Astrocyte (in vitro differentiated cells and primary cell): ENCODE measurements around the gene RNF214. TPM values are rescaled to one million over a fixed set of nuclear protein-coding genes. Genes with fewer than 3 reads are reported as not detected.
"Not testable (repeated sequence)": the region's sequence is repeated elsewhere in the genome, so short reads cannot be mapped to it uniquely, and the experiment has no call there.

Experiments
- DNase-seq: peaks from one replicate; pipeline ENCODE4 v3.0.0-alpha.2; 2010; ENCODE audit warnings: low read depth
- FAIRE-seq: peaks from 2 replicates; lab custom pipeline; 2011; peaks lifted over from hg19 to GRCh38; lab: Jason Lieb, UNC
- H2AFZ ChIP-seq: 2 replicates; pipeline ENCODE4 v1.6.0; 2012; ENCODE audit warnings: low read depth, low read length, inconsistent platforms
- H3K27ac ChIP-seq: 2 replicates; pipeline ENCODE4 v1.5.1; 2011; ENCODE audit warnings: low read depth, low read length, inconsistent platforms
- H3K27me3 ChIP-seq: 2 replicates; pipeline ENCODE4 v1.6.0; 2011; ENCODE audit warnings: low read length, inconsistent platforms; ENCODE audit not compliant: insufficient read depth
- H3K36me3 ChIP-seq: 2 replicates; pipeline ENCODE4 v1.5.1; 2011; ENCODE audit warnings: low read length, inconsistent platforms; ENCODE audit not compliant: insufficient read depth
- H3K4me1 ChIP-seq: 2 replicates; pipeline ENCODE4 v1.5.1; 2011; ENCODE audit warnings: low read length, inconsistent platforms; ENCODE audit not compliant: insufficient read depth
- H3K4me2 ChIP-seq: 2 replicates; pipeline ENCODE4 v1.6.0; 2012; ENCODE audit warnings: low read length, inconsistent platforms
- H3K4me3 ChIP-seq: 2 replicates; pipeline ENCODE4 v1.5.1; 2011; ENCODE audit warnings: low read depth, mild to moderate bottlenecking, low read length, inconsistent platforms; ENCODE audit not compliant: insufficient read depth
- H3K79me2 ChIP-seq: 2 replicates; pipeline ENCODE4 v1.6.0; 2012; ENCODE audit warnings: mild to moderate bottlenecking, low read length, inconsistent platforms; ENCODE audit not compliant: insufficient read depth
- H3K9ac ChIP-seq: 2 replicates; pipeline ENCODE4 v1.6.0; 2012; ENCODE audit warnings: mild to moderate bottlenecking, low read length, inconsistent platforms
- H3K9me3 ChIP-seq: 2 replicates; pipeline ENCODE4 v1.5.1; 2012; ENCODE audit warnings: low read depth, mild to moderate bottlenecking, low read length, inconsistent platforms; ENCODE audit not compliant: insufficient read depth
- H4K20me1 ChIP-seq: 2 replicates; pipeline ENCODE4 v1.6.0; 2012; ENCODE audit warnings: low read length, inconsistent platforms; ENCODE audit not compliant: insufficient read depth
- H3K27ac Mint-ChIP-seq: one replicate; pipeline ENCODE4 v1.8.0; 2021; ENCODE audit warnings: mild to moderate bottlenecking, mixed read lengths; ENCODE audit not compliant: unreplicated experiment
- H3K27me3 Mint-ChIP-seq: one replicate; pipeline ENCODE4 v1.8.0; 2021; ENCODE audit warnings: low read depth, mixed read lengths; ENCODE audit not compliant: unreplicated experiment
- H3K36me3 Mint-ChIP-seq: one replicate; pipeline ENCODE4 v1.8.0; 2021; ENCODE audit warnings: low read depth, mixed read lengths; ENCODE audit not compliant: unreplicated experiment
- H3K4me1 Mint-ChIP-seq: one replicate; pipeline ENCODE4 v1.8.0; 2021; ENCODE audit warnings: low read depth, mixed read lengths; ENCODE audit not compliant: unreplicated experiment
- H3K4me3 Mint-ChIP-seq: one replicate; pipeline ENCODE4 v1.8.0; 2021; ENCODE audit warnings: mild to moderate bottlenecking, moderate library complexity, mixed read lengths; ENCODE audit not compliant: unreplicated experiment
- H3K9me3 Mint-ChIP-seq: one replicate; pipeline ENCODE4 v1.8.0; 2021; ENCODE audit warnings: mild to moderate bottlenecking, mixed read lengths; ENCODE audit not compliant: unreplicated experiment
- CTCF ChIP-seq: IDR thresholded peaks from 2 replicates; pipeline ENCODE4 v1.5.1; 2011; ENCODE audit warnings: low read depth, mild to moderate bottlenecking, inconsistent platforms, low read length, moderate library complexity; ENCODE audit not compliant: insufficient read depth
- EZH2 ChIP-seq: IDR thresholded peaks from 2 replicates; pipeline ENCODE4 v1.6.1; 2012; ENCODE audit warnings: mild to moderate bottlenecking, low read length, inconsistent platforms; ENCODE audit not compliant: insufficient read depth
- total RNA-seq: library from RNA; stranded (reverse); gene quantifications from 2 replicates; pipeline ENCODE4 v1.2.1, GENCODE V29; 2021

Gene RNF214
- total RNA-seq, 1 donor from 2014 or later = 23.6 TPM

- Histone ChIP-seq H4K20me1 (peaks cover 5% of the 10 kb centered on the region), H3K4me2 (no peak overlapping the region), H3K9me3 (no peaks in the 10 kb centered on the region), H3K9ac (no peak overlapping the region), H3K4me3 (no peak overlapping the region), H3K27ac (no peak overlapping the region), H3K79me2 (no peaks in the 10 kb centered on the region), H2AFZ (no peak overlapping the region), H3K36me3 (no peaks in the 10 kb centered on the region), H3K4me1 (peaks cover 18% of the 10 kb centered on the region), H3K27me3 (no peaks in the 10 kb centered on the region)
- Mint-ChIP-seq H3K27ac (no peak overlapping the region), H3K36me3 (peaks cover 12% of the 10 kb centered on the region), H3K4me3 (no peak overlapping the region), H3K9me3 (no peaks in the 10 kb centered on the region), H3K4me1 (peaks cover 5% of the 10 kb centered on the region), H3K27me3 (no peaks in the 10 kb centered on the region)
- no peak for FAIRE-seq
- TF ChIP-seq EZH2 (no peak), CTCF (no peak)
- no peak for DNase-seq
Measured at GRCh38 chr11:117258576-117258975, 26.1 kb downstream of the RNF214 start.

- FAIRE-seq (no peak), DNase-seq (peak; percentile 81)
- peaks cover 5% of the 10 kb centered on the region for H4K20me1 ChIP-seq
- H3K27me3 ChIP-seq = no peaks in the 10 kb centered on the region
- H3K4me1 ChIP-seq = peaks cover 18% of the 10 kb centered on the region
- H3K36me3 ChIP-seq = no peaks in the 10 kb centered on the region
- no peak overlapping the region for H3K4me3 Mint-ChIP-seq
- H3K4me3 ChIP-seq = no peak overlapping the region
- H3K9me3 ChIP-seq = no peaks in the 10 kb centered on the region
- H3K27ac Mint-ChIP-seq = no peak overlapping the region
- H3K27ac ChIP-seq = peak overlapping the region; percentile 50
- no peaks in the 10 kb centered on the region for H3K79me2 ChIP-seq
- no peaks in the 10 kb centered on the region for H3K9me3 Mint-ChIP-seq
- H3K27me3 Mint-ChIP-seq = no peaks in the 10 kb centered on the region
- TF ChIP-seq EZH2 (no peak), CTCF (no peak)
- H2AFZ ChIP-seq = no peak overlapping the region
- no peak overlapping the region for H3K9ac ChIP-seq
- peak overlapping the region; percentile 55 for H3K4me2 ChIP-seq
- H3K36me3 Mint-ChIP-seq = peaks cover 12% of the 10 kb centered on the region
- peaks cover 5% of the 10 kb centered on the region for H3K4me1 Mint-ChIP-seq
Measured at GRCh38 chr11:117259417-117259816, 26.9 kb downstream of the RNF214 start.

GRCh38 chr11:117264624-117265323, 32.3 kb downstream of the RNF214 start:
- H3K9me3 ChIP-seq, H3K36me3 ChIP-seq, FAIRE-seq, H3K27ac Mint-ChIP-seq, H3K9me3 Mint-ChIP-seq, H3K9ac ChIP-seq, H4K20me1 ChIP-seq, H3K79me2 ChIP-seq, DNase-seq, H3K4me3 ChIP-seq, H3K27me3 Mint-ChIP-seq, H3K4me1 ChIP-seq, H3K27me3 ChIP-seq, H3K4me1 Mint-ChIP-seq, H2AFZ ChIP-seq, H3K27ac ChIP-seq, H3K4me2 ChIP-seq: not testable (repeated sequence)
- Mint-ChIP-seq H3K36me3 (peaks cover 10% of the 10 kb centered on the region), H3K4me3 (peak overlapping the region; percentile 54)
